ENCODE results near the gene BUD31.

DNA sequence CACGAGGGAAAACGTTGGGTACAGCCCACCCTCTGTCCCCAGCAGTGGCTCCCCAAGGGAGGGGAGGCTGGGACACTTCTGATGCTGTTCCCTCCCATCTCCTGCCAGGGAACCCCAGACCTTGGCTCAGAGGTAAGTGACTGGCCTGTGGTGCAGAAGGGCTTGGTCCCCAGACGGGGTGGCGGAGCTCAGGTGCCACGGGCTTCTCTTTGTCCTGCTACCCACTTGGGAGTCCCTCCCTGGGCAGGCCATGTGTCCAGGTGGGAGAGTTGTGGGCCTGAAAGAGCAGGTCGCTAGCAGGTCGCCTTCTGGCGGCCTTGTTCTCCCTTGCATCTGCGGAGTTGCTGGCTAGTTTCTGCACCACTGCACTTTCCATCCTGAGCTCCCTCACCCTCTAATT lies 47.1 kb downstream of the BUD31 start:
- TF ChIP-seq, protein P1, sequence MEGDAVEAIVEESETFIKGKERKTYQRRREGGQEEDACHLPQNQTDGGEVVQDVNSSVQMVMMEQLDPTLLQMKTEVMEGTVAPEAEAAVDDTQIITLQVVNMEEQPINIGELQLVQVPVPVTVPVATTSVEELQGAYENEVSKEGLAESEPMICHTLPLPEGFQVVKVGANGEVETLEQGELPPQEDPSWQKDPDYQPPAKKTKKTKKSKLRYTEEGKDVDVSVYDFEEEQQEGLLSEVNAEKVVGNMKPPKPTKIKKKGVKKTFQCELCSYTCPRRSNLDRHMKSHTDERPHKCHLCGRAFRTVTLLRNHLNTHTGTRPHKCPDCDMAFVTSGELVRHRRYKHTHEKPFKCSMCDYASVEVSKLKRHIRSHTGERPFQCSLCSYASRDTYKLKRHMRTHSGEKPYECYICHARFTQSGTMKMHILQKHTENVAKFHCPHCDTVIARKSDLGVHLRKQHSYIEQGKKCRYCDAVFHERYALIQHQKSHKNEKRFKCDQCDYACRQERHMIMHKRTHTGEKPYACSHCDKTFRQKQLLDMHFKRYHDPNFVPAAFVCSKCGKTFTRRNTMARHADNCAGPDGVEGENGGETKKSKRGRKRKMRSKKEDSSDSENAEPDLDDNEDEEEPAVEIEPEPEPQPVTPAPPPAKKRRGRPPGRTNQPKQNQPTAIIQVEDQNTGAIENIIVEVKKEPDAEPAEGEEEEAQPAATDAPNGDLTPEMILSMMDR (IDR thresholded peaks at IDR 0.05; ENCODE audit: control extremely low read depth in 1 of 3, insufficient read depth in 1 of 3, low read depth in 1 of 3, low read length in 3 of 3) = no peak
- TF ChIP-seq SRF (IDR thresholded peaks at IDR 0.05; ENCODE audit: low read depth, low read length) (no peak), JUN (IDR thresholded peaks at IDR 0.05; ENCODE audit: low read depth, low read length) (no peak), RFX5 (IDR thresholded peaks at IDR 0.05; ENCODE audit: borderline replicate concordance, low read depth, low read length) (no peak)
- TF ChIP-seq, protein P2, sequence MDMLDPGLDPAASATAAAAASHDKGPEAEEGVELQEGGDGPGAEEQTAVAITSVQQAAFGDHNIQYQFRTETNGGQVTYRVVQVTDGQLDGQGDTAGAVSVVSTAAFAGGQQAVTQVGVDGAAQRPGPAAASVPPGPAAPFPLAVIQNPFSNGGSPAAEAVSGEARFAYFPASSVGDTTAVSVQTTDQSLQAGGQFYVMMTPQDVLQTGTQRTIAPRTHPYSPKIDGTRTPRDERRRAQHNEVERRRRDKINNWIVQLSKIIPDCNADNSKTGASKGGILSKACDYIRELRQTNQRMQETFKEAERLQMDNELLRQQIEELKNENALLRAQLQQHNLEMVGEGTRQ (IDR thresholded peaks at IDR 0.05; ENCODE audit: low read length) = no peak
